Brain microvascular endothelial cell (primary cell): Measurements from ENCODE around the gene CHD1.

Source experiments
- DNase-seq: peaks from one replicate; pipeline ENCODE4 v3.0.0-alpha.2; 2020
- H3K27ac ChIP-seq: fragments of 250-450 bp; sonication (Bioruptor Pico); 2 replicates; pipeline ENCODE4 v1.5.1; 2020; ENCODE audit warnings: mild to moderate bottlenecking, moderate library complexity
- H3K27me3 ChIP-seq: fragments of 250-450 bp; sonication (Bioruptor Pico); replicated peaks from 2 replicates; pipeline ENCODE4 v1.5.1; 2020; ENCODE audit warnings: mild to moderate bottlenecking
- H3K36me3 ChIP-seq: fragments of 250-450 bp; sonication (Bioruptor Pico); replicated peaks from 2 replicates; pipeline ENCODE4 v1.5.1; 2020; ENCODE audit warnings: mild to moderate bottlenecking
- H3K4me3 ChIP-seq: 2 replicates; pipeline ENCODE4 v1.5.1; 2011; ENCODE audit warnings: low read depth, mild to moderate bottlenecking, control low read depth, low read length, moderate library complexity
- CTCF ChIP-seq: IDR thresholded peaks from 2 replicates; pipeline ENCODE4 v1.5.1; 2011; ENCODE audit warnings: low read depth, mild to moderate bottlenecking, moderate library complexity, low read length, control low read depth, inconsistent platforms; ENCODE audit errors: missing control alignments
- in situ Hi-C: cut with HindIII; loops from 2 replicates; pipeline ENCODE4 v1.10.0; 2017; ENCODE audit warnings: low sequenced_read_pairs, low pct_ligation_motif_present

CHD1 gene

GRCh38 chr5:98941131-98941883 is 12.5 kb upstream of the CHD1 start:
- Histone ChIP-seq H3K27ac (no peak overlapping the region), H3K36me3 (no peaks in the 10 kb centered on the region), H3K27me3 (no peaks in the 10 kb centered on the region), H3K4me3 (no peak overlapping the region)
- TF ChIP-seq CTCF = no peak
- in situ Hi-C loops = no loop called here
- no peak for DNase-seq

- no peak for DNase-seq
- in situ Hi-C loops = no loop called here
- H3K27me3 ChIP-seq = no peaks in the 10 kb centered on the region
- H3K27ac ChIP-seq = no peak overlapping the region
- H3K4me3 ChIP-seq = no peak overlapping the region
- H3K36me3 ChIP-seq = no peaks in the 10 kb centered on the region
- TF ChIP-seq CTCF = no peak
Observed at GRCh38 chr5:98940581-98940980, 11.8 kb upstream of the CHD1 start.

- no peak for TF ChIP-seq CTCF
- in situ Hi-C loops = no loop called here
- no peaks in the 10 kb centered on the region for H3K27me3 ChIP-seq
- H3K27ac ChIP-seq = no peak overlapping the region
- no peak overlapping the region for H3K4me3 ChIP-seq
- H3K36me3 ChIP-seq = no peaks in the 10 kb centered on the region
- peak; percentile 52 for DNase-seq
Observed at GRCh38 chr5:98938464-98938863, 9.7 kb upstream of the CHD1 start.

- no peaks in the 10 kb centered on the region for H3K36me3 ChIP-seq
- no peak for DNase-seq
- H3K27me3 ChIP-seq = no peaks in the 10 kb centered on the region
- H3K4me3 ChIP-seq = no peak overlapping the region
- no peak overlapping the region for H3K27ac ChIP-seq
- in situ Hi-C loops = no loop called here
- no peak for TF ChIP-seq CTCF
Observed at GRCh38 chr5:98936948-98937715, 8.3 kb upstream of the CHD1 start.

GRCh38 chr5:98935206-98935605 is 6.4 kb upstream of the CHD1 start:
- no peaks in the 10 kb centered on the region for H3K27me3 ChIP-seq
- no peak for DNase-seq
- no peaks in the 10 kb centered on the region for H3K36me3 ChIP-seq
- in situ Hi-C loops = no loop called here
- no peak overlapping the region for H3K4me3 ChIP-seq
- H3K27ac ChIP-seq = no peak overlapping the region
- no peak for TF ChIP-seq CTCF
